Measurements from ENCODE around the gene VPS37B.

Gene VPS37B

GRCh38 chr12:122855071-122855829, 40.7 kb downstream of the VPS37B start:
- no peak for DNase-seq (ENCODE audit: low read depth in 2 of 2, low spot score in 1 of 2)

GRCh38 chr12:122854554-122854953, 41.4 kb downstream of the VPS37B start:
- DNase-seq (ENCODE audit: low read depth in 2 of 2, low spot score in 1 of 2): no peak

- no peak for DNase-seq (ENCODE audit: low read depth in 2 of 2, low spot score in 1 of 2)
Measured at GRCh38 chr12:122853582-122854245, 42.2 kb downstream of the VPS37B start.

- DNase-seq (ENCODE audit: low read depth in 2 of 2, low spot score in 1 of 2): no peak
Measured at GRCh38 chr12:122852336-122853275, 43.3 kb downstream of the VPS37B start.

- DNase-seq (ENCODE audit: low read depth in 2 of 2, low spot score in 1 of 2): no peak
Measured at GRCh38 chr12:122851820-122852219, 44.1 kb downstream of the VPS37B start.

- no peak for DNase-seq (ENCODE audit: low read depth in 2 of 2, low spot score in 1 of 2)
Measured at GRCh38 chr12:122850695-122851350, 45.1 kb downstream of the VPS37B start.

- DNase-seq (ENCODE audit: low read depth in 2 of 2, low spot score in 1 of 2): no peak
Measured at GRCh38 chr12:122850048-122850445, 45.9 kb downstream of the VPS37B start.

- DNase-seq (ENCODE audit: low read depth in 2 of 2, low spot score in 1 of 2): no peak
Measured at GRCh38 chr12:122849352-122850047, 46.4 kb downstream of the VPS37B start.

- no peak for DNase-seq (ENCODE audit: low read depth in 2 of 2, low spot score in 1 of 2)
Measured at GRCh38 chr12:122848471-122849351, 47.2 kb downstream of the VPS37B start.

- DNase-seq (ENCODE audit: low read depth in 2 of 2, low spot score in 1 of 2): no peak
Measured at GRCh38 chr12:122847921-122848421, 48.0 kb downstream of the VPS37B start.

GRCh38 chr12:122847516-122847836, 48.4 kb downstream of the VPS37B start:
- no peak for DNase-seq (ENCODE audit: low read depth in 2 of 2, low spot score in 1 of 2)

- DNase-seq (ENCODE audit: low read depth in 2 of 2, low spot score in 1 of 2): no peak
Measured at GRCh38 chr12:122846622-122847515, 49.1 kb downstream of the VPS37B start.

- DNase-seq (ENCODE audit: low read depth in 2 of 2, low spot score in 1 of 2): no peak
Measured at GRCh38 chr12:122845865-122846621, 49.9 kb downstream of the VPS37B start.

GRCh38 chr12:122845041-122845864, 50.7 kb downstream of the VPS37B start:
- no peak for DNase-seq (ENCODE audit: low read depth in 2 of 2, low spot score in 1 of 2)

- no peak for DNase-seq (ENCODE audit: low read depth in 2 of 2, low spot score in 1 of 2)
Measured at GRCh38 chr12:122844366-122844971, 51.5 kb downstream of the VPS37B start.

GRCh38 chr12:122843455-122843854, 52.5 kb downstream of the VPS37B start:
- no peak for DNase-seq (ENCODE audit: low read depth in 2 of 2, low spot score in 1 of 2)

Data from stimulated activated CD8-positive, alpha-beta memory T cell treated with anti-CD3 and anti-CD28 coated beads, Interleukin-4, amount 100 ng/mL, for 4 hours (primary cell).